Upper lobe of left lung (tissue), 4 donors: ENCODE data around the gene KNDC1.

ENCODE experiments used
- EP300 ChIP-seq, 4 donors: sonication (generic); formaldehyde crosslinking; IDR thresholded peaks; one replicate each; pipeline ENCODE4 v1.5.1; 2017; ENCODE audit warnings: antibody characterized with exemption in 4 of 4, control low read depth in 2 of 4
- POLR2AphosphoS5 ChIP-seq, 2 donors: sonication (generic); formaldehyde crosslinking; IDR thresholded peaks; one replicate each; pipeline ENCODE4 v1.5.1; 2017; ENCODE audit warnings: antibody characterized with exemption in 2 of 2
- TF ChIP-seq, protein P1 (sequence below), 6 experiments: fragments of 450-650 bp in 4 of 6; fragments of 200-600 bp in 2 of 6; sonication (generic) in 2 of 6; IDR thresholded peaks; one replicate each; pipeline ENCODE4 v1.5.1; 2016 to 2019; ENCODE audit warnings: antibody characterized with exemption in 6 of 6

DNA sequence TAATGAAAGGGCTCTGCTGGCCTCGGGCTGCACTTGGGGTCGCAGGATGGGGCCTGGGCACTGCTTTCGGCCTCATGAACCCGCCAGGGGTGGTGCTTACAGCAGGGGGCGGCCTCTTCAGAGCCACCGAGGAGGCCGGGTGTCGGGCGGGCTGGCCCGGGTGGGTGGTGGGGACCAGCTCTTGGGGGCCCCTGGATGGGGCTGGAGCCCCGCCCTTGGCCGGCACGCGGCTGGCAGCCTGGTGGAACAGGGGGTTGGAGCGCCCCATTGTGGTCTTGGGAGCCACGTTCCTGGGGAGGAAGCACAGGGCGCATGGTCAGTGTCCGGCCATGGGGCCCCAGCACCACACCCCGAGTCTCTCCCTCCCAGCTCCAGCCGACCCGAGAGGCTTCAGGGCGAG, 107.8 kb downstream of the KNDC1 start:
- TF ChIP-seq, protein P1, sequence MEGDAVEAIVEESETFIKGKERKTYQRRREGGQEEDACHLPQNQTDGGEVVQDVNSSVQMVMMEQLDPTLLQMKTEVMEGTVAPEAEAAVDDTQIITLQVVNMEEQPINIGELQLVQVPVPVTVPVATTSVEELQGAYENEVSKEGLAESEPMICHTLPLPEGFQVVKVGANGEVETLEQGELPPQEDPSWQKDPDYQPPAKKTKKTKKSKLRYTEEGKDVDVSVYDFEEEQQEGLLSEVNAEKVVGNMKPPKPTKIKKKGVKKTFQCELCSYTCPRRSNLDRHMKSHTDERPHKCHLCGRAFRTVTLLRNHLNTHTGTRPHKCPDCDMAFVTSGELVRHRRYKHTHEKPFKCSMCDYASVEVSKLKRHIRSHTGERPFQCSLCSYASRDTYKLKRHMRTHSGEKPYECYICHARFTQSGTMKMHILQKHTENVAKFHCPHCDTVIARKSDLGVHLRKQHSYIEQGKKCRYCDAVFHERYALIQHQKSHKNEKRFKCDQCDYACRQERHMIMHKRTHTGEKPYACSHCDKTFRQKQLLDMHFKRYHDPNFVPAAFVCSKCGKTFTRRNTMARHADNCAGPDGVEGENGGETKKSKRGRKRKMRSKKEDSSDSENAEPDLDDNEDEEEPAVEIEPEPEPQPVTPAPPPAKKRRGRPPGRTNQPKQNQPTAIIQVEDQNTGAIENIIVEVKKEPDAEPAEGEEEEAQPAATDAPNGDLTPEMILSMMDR (IDR thresholded peaks at IDR 0.05): no peak
- TF ChIP-seq EP300 (IDR thresholded peaks at IDR 0.05): no peak
- no peak for TF ChIP-seq POLR2AphosphoS5 (IDR thresholded peaks at IDR 0.05)
